GM21825 (cell line): ENCODE results near the gene ZC3H8.

Source experiments
- ATAC-seq: cut with Tn5 transposase; IDR thresholded peaks from one replicate; pipeline ENCODE4 v1.9.1; 2021; ENCODE audit warnings: mild to moderate bottlenecking, moderate library complexity; ENCODE audit not compliant: unreplicated experiment

The ZC3H8 gene

DNA sequence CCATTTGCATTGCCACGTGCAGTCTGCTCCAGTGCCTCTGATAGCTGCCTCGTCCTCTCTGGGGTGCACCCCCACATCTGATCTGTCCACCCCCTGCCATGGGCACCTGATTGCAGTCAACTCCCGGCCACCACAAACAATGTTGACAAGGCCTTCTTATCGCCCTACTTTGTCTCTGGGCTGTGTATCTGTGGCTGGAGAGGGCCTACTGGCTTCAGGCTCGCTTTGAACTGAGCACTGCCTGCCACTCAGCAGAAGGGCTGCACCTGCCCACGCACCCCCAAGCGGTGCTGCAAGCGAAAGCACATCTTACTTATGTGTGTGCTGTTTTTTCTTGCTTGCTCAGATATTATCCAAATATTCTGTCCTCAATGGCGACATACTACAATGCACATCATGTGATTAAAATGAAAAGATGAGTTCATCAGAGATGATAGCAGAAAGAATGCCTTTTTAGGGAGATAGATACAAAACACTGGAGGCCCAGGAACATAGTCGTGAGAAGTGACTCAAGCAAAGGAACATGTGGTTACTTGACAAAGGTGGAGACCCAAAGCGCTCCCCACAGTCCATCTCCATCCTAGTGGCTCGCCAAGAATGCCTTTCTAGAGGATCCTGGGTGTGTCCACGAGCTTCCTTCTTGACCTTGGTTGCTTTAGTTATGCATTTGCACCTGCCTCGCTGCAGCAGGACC is 87.9 kb downstream of the ZC3H8 start:
- ATAC-seq, result no peak

DNA sequence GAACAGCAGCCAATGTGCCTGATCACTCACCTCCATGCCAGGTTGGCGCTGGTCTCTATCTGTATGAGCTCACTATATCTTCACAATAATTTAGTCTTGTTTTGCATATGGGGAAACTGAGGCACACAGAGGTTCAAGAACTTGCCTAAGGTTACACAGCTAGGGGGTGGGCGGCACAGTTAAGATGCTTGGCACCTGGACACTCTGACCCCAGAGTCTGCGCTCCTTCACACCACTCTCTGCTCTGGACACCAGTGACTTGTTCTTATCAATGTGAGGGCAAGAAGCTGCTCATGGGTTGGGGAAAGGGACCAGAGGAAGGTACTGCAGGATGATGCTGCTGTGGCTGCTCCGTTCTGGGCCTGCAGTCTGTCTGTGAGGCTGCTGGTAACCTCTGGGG is 89.5 kb downstream of the ZC3H8 start:
- no peak for ATAC-seq

DNA sequence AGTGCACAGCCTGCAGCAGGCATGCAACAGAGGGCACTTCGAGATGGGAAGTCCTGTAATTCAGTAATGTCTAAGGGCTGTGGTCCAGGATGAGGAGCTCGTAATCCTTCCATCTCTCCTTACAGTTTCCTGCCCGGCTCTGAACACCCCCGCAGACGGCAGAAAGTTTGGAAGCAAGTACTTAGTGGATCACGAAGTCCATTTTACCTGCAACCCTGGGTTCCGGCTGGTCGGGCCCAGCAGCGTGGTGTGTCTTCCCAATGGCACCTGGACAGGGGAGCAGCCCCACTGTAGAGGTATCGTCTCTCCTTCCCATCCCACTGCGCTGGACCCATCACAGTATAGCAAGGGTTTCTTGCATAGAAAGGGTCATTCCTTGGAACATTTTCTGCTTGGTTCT is 90.0 kb downstream of the ZC3H8 start:
- ATAC-seq, result no peak

DNA sequence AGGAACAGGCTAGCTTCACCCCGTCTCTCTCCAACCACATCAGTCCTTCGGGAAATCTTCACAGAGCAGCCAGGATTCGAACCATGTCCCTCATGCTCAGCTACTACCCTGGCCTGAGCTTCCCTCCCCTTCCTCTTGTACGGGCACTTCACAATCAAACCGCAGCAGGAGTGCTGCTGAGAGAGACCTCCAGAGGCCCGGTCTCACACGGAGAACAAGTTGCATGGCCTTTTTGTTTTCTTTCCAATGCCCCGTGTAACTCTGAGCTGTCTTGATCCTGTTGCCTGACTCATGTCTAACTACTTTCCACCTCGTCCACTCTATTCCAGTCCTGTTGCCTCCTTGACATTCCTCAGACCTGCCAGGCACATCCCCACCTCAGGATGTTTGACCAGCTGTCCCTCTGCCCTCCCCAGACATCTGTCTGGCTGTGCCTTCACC is 91.3 kb downstream of the ZC3H8 start:
- ATAC-seq, result no peak

DNA sequence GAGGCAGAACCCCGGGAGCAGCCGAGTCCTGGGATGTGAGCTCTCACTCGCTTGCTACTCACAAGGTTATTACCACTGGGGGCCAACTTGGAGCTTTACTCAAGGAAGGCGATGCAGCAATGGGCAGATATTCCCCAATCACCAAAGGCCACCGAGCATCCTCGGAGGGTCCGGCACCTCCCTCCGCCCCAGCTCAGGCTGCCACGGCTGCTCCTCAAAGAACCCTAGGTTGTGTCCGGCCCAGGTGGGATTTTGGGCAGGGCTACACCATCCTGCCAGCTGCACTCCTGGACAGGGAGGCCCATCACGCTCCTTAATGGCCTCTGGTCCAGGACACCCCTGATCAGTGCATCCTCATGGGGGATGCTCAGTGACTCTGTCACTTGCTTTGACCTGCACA is 91.9 kb downstream of the ZC3H8 start:
- ATAC-seq, result no peak

DNA sequence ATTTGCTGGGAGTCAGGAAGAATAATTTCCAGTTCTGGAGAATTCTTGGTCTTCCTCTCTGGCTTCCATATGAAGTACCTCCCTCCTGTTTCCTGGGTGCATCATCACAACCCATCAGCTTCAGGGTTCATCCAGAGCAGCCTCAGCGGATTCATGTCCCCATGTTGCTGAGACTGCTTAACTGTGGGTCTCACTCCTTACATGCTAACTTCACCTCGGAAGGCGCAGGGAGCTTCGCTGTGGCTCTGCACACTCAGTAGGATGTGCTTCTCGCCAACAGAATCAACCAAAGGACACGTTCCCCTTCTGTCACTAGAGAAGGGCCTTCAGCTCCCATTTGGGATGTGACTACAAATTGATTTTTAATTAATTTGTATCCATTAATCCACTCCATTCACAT is 92.5 kb downstream of the ZC3H8 start:
- no peak for ATAC-seq
